Prostate gland (tissue), 2 donors: ENCODE data around the gene C16orf96. TPM values are rescaled to one million over a fixed set of nuclear protein-coding genes. Genes with fewer than 3 reads are reported as not detected.

ENCODE experiments used
- DNase-seq: peaks from one replicate; pipeline ENCODE4 v3.0.0-alpha.2; 2019; ENCODE audit warnings: low spot score
- H3K27ac ChIP-seq, 2 donors: fragments of 200-600 bp; sonication (generic); 2 replicates each; pipeline ENCODE4 v1.5.1; 2017 to 2019
- H3K27me3 ChIP-seq: fragments of 200-600 bp; sonication (generic); replicated peaks from 2 replicates; pipeline ENCODE4 v1.5.1; 2019; ENCODE audit not compliant: insufficient read depth
- H3K36me3 ChIP-seq, 2 donors: fragments of 200-600 bp; sonication (generic); 1 replicate in 1 of 2; 2 replicates in 1 of 2; pipeline versions ENCODE4 v1.5.1 to v1.8.1; 2017 to 2019
- H3K4me1 ChIP-seq: fragments of 200-600 bp; sonication (generic); replicated peaks from 2 replicates; pipeline ENCODE4 v1.5.1; 2019
- H3K4me3 ChIP-seq, 2 donors: fragments of 200-600 bp; sonication (generic); 2 replicates each; pipeline ENCODE4 v1.5.1; 2017 to 2019
- H3K9me3 ChIP-seq: fragments of 200-600 bp; sonication (generic); 2 replicates; pipeline ENCODE4 v1.5.1; 2017
- CTCF ChIP-seq, 4 experiments: fragments of 200-600 bp in 2 of 4; fragments of 450-650 bp in 2 of 4; sonication (generic) in 2 of 4; IDR thresholded peaks; 1 replicate in 3 of 4; 2 replicates in 1 of 4; pipeline ENCODE4 v1.5.1; 2016 to 2019; ENCODE audit warnings: antibody characterized with exemption in 4 of 4, mild to moderate bottlenecking in 2 of 4, moderate library complexity in 2 of 4
- POLR2A ChIP-seq: fragments of 450-650 bp; IDR thresholded peaks from one replicate; pipeline ENCODE4 v1.6.1; 2016; ENCODE audit warnings: antibody characterized with exemption, mild to moderate bottlenecking
- POLR2AphosphoS5 ChIP-seq: sonication (generic); formaldehyde crosslinking; IDR thresholded peaks from one replicate; pipeline ENCODE4 v1.6.1; 2017; ENCODE audit warnings: antibody characterized with exemption
- WGBS: methylation state at CpG from one replicate; pipeline ENCODE4 v1.1.5; 2018; 5-methylcytosine and 5-hydroxymethylcytosine counted together
- intact Hi-C: fragments of 100-400 bp; cut with DNase I; formaldehyde crosslinking; loops from one replicate; pipeline ENCODE4 v1.14.2; 2022
- total RNA-seq, 2 donors: library from RNA; depleted of rRNA; stranded (reverse); fragments of >200 nt; gene quantifications; one replicate each; pipeline ENCODE4 v1.1.0, GENCODE V29; 2016

Gene C16orf96
- total RNA-seq, 2 donors from 2014 or later, result 0.27 to 3.8 TPM

- no peaks in the 10 kb centered on the region for H3K36me3 ChIP-seq
- no peaks in the 10 kb centered on the region for H3K9me3 ChIP-seq
- TF ChIP-seq POLR2AphosphoS5 (no peak), CTCF (IDR thresholded peaks at IDR 0.05) (no peak), POLR2A (no peak)
- 56% methylated on average over 6 of the region's 6 CpGs for WGBS
- no peaks in the 10 kb centered on the region for H3K4me1 ChIP-seq
- H3K27me3 ChIP-seq, result no peaks in the 10 kb centered on the region
- intact Hi-C loops, result no loop called here
- DNase-seq, result no peak
- H3K4me3 ChIP-seq, result no peak overlapping the region
- no peak overlapping the region for H3K27ac ChIP-seq
Observed at GRCh38 chr16:4580250-4580649, 24.1 kb downstream of the C16orf96 start.

- Histone ChIP-seq H3K9me3 (no peaks in the 10 kb centered on the region), H3K4me1 (no peaks in the 10 kb centered on the region), H3K4me3 (no peak overlapping the region), H3K36me3 (no peaks in the 10 kb centered on the region), H3K27me3 (no peaks in the 10 kb centered on the region), H3K27ac (no peak overlapping the region)
- TF ChIP-seq CTCF (IDR thresholded peaks at IDR 0.05) (no peak), POLR2AphosphoS5 (no peak), POLR2A (no peak)
- no peak for DNase-seq
- 92% methylated on average over 4 of the region's 4 CpGs for WGBS
- intact Hi-C loops, result no loop called here
Observed at GRCh38 chr16:4583906-4584305, 27.8 kb downstream of the C16orf96 start.

GRCh38 chr16:4586291-4586690, 30.2 kb downstream of the C16orf96 start:
- no peak for TF ChIP-seq POLR2AphosphoS5
- no peak for TF ChIP-seq POLR2A
- no peak for TF ChIP-seq CTCF (IDR thresholded peaks at IDR 0.05)
- H3K4me3 ChIP-seq, result no peak overlapping the region
- DNase-seq, result no peak
- WGBS, result 66% methylated on average over 7 of the region's 7 CpGs
- no peak overlapping the region for H3K27ac ChIP-seq
- intact Hi-C loops, result loop anchor here (5.0 kb wide), 1 partner anchor 79 kb away; no protein-coding TSS in a partner anchor
- H3K36me3 ChIP-seq, result no peaks in the 10 kb centered on the region
- no peaks in the 10 kb centered on the region for H3K4me1 ChIP-seq
- H3K27me3 ChIP-seq, result no peaks in the 10 kb centered on the region
- no peaks in the 10 kb centered on the region for H3K9me3 ChIP-seq

GRCh38 chr16:4588386-4588785, 32.2 kb downstream of the C16orf96 start:
- Histone ChIP-seq H3K36me3 (no peaks in the 10 kb centered on the region), H3K27me3 (no peaks in the 10 kb centered on the region), H3K9me3 (no peaks in the 10 kb centered on the region), H3K4me3 (no peak overlapping the region), H3K27ac (no peak overlapping the region), H3K4me1 (no peaks in the 10 kb centered on the region)
- WGBS, result 83% methylated on average over 2 of the region's 2 CpGs
- no peak for TF ChIP-seq CTCF (IDR thresholded peaks at IDR 0.05)
- no peak for TF ChIP-seq POLR2A
- TF ChIP-seq POLR2AphosphoS5, result no peak
- intact Hi-C loops, result loop anchor here (5.0 kb wide), 1 partner anchor 81 kb away; no protein-coding TSS in a partner anchor
- no peak for DNase-seq

GRCh38 chr16:4588961-4589360, 32.8 kb downstream of the C16orf96 start:
- intact Hi-C loops, result loop anchor here (5.0 kb wide), 1 partner anchor 82 kb away; no protein-coding TSS in a partner anchor
- H3K4me1 ChIP-seq, result no peaks in the 10 kb centered on the region
- WGBS, result 95% methylated on average over 6 of the region's 6 CpGs
- no peaks in the 10 kb centered on the region for H3K36me3 ChIP-seq
- no peak for DNase-seq
- no peaks in the 10 kb centered on the region for H3K9me3 ChIP-seq
- no peak for TF ChIP-seq POLR2AphosphoS5
- TF ChIP-seq POLR2A, result no peak
- TF ChIP-seq CTCF (IDR thresholded peaks at IDR 0.05), result no peak
- no peak overlapping the region for H3K27ac ChIP-seq
- H3K4me3 ChIP-seq, result no peak overlapping the region
- H3K27me3 ChIP-seq, result no peaks in the 10 kb centered on the region
